ENCODE measurements around the gene ADGRL2. TPM values are rescaled to one million over a fixed set of nuclear protein-coding genes. Genes with fewer than 3 reads are reported as not detected.

ADGRL2 gene
- polyA plus RNA-seq, 3 donors: 135 to 156 (median 148) TPM

DNA sequence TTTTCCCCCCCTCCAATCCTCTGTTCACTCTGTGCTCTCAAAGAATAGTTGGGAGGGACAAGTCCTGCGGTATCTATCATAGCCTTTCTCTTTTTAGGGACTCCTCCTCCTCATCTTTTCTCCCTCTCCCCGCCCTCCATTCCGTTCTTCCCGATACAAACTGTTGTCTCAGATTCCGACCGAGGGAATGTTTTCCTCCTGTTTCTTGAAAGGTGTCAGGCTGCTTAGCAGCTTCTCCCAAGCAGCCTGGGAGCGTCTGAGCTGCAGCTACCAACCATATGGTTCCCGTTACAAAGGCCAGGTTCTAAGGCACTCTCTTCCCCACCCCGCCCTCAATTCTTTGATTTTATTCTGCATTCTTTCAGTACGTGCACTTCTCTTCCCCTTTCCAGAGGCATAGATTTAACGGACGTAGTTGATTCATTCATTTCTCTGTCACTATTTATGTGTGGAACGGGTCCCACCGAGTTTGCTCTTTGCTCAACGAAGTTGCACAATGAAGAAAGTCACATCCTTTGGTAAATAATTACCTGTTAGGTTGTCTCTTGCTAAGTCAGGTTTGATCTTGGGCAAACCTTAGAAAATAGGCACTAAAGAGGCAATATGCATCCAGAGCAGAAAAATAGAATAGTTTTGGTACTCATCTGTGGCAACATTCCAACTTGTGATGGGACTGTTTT is 2.8 kb downstream of the ADGRL2 start:
- DNase-seq: peak; percentile 45

DNA sequence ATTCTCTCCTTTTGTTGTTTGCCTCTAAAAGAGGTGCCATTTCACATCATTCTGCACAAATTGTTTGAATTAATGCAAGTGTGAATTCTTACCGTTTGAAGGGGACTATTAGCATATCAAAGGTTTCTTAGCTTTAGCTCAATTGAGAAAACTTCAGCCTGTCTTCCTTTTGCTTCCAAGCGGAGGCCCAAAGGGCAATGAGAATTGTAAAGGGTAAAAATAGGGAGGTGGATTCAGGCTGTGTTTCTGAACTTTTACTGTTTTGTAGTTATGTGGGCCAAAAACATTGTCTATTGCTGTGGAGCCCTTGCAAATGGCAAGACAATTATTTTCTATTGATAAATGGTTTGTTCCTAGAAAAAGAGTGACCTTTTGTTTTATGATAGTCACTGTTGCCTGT is 3.6 kb downstream of the ADGRL2 start:
- no peak for DNase-seq

DNA sequence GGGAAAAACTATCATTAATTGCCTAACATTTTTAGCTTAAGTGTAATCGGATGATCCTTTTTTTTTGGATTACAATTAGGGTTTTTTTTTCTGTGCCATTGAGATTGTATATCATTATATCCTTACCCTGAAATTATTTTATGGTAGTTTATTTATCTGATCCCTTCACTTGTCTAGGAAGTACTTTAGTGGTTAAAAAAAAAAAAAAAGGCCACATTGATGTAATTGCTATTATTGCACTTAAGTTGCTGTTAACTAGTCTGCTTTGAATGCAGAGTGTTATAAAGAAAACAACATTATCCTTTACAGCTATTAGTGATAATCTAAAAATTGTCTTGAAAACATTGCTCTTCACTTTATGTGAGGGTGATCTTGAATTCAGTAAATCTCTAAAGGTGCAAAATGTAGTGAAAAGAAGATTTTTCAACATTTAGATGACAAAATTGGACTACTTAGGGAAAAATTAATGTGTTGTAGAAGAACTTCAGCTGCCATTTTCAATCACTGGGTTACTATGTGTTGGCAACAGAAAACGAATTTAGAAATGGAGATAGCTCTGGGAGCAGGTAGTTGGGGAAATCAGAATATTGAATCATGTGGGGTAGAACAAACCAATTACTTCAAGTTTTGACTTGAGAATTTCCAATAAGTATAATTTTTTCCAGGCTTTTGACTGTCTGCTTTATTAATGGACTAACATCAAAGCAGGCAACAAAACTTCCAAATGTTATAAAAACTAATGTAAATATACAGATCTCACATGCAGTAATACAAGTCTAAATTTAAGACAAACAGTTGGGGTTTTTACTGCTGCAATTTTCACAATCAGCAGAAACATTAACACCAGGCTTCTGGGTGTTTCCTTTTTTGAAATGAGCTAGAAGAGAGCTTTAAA is 5.0 kb downstream of the ADGRL2 start:
- DNase-seq: no peak

DNA sequence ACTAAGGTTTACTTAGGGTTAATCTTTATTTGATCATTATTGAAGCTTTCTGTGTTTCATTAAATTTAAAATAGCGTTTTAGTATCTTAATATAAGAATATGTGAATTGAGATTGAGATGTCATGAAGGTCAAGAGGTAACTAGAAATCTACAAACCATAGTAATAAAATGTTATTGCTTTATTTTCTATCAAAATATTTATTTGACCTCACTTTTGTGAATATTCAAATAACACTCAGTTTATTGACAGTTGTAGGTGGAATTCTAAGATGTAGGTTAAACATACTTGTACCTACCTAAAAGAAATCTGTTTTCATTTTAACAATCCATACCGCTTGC is 5.7 kb downstream of the ADGRL2 start:
- DNase-seq: no peak

DNA sequence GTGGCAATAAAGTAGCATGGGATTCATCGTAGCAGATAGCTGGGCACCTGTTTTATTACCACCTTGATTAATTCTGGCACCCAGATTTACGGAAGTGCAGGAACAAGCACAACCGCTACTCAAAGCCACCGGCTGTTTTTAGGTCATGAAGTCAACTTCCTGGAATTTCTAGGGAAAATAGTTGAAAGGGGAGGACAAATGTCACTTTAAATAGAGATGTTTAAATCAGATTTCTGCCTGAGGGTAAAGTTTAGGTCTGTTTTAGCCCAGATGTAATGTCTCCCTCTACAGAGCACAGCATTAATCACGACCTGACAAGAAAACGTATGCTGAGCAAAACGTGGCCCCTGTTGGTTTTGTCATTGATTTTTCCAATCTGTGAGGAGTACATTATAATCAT is 8.0 kb downstream of the ADGRL2 start:
- DNase-seq: peak; percentile 61

DNA sequence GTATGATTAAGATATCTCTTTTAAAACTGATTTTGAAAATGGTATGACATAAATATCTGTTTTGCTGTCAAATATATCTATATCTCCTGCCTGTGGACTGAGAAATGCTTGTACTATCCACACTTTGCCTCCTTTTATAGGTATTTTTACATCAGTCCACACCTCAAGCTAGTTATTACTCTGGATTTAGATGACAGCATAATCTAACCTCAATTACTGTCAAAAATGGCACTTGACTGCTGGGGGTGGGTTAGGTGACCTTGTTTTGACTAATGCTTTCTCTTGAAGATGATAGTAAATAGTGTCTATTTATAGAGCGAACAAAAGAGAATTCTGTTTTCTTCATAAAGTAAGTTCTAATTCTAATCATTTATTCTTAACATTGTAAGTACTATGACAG is 9.1 kb downstream of the ADGRL2 start:
- DNase-seq: no peak

DNA sequence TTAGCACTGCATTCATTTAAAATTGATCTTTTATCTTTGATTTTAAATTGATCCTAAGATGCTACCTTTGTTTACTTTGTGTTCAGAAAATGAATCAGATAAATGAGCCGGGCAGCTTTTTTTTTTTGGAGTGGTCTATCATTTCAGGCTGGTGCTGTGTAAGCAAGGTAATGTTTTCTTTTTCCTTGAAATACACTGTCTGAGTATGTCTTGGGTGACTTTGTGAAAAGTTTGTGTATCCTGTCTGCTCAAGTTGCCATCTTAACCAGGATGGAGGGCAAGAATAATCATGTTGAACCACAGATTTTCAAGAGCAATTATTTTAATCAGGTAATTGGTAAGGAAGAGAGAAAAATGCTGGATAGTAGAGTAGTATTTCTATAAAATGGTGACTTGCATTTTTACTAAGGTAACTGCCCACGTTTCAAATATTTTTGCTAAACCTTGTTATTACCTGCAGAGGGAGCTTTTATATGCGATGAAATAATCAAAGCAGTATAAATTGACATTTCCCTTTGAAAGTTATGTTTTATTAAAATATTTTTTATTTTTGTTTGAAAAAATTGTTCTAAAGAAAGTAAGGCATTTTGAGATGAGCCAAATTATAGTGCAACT is 11.1 kb downstream of the ADGRL2 start:
- DNase-seq: no peak

DNA sequence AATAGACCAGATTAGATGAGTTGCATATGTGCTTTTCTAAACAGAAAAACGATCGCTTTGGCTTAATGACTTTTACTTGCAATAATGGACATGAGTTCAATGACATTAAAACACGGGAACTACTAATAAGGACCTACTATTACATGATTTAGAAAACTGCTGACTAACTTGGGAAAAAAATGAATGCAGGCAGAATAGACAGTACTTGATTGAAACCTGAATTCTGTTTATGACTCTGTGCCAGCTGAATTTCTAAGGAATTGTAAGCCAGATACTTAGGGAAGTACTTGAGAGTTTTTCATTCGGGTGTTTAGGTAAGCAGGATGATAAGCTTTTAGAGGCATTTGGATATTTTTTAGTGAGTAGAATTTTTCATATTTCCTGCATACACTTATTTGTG is 12.0 kb downstream of the ADGRL2 start:
- DNase-seq: no peak

DNA sequence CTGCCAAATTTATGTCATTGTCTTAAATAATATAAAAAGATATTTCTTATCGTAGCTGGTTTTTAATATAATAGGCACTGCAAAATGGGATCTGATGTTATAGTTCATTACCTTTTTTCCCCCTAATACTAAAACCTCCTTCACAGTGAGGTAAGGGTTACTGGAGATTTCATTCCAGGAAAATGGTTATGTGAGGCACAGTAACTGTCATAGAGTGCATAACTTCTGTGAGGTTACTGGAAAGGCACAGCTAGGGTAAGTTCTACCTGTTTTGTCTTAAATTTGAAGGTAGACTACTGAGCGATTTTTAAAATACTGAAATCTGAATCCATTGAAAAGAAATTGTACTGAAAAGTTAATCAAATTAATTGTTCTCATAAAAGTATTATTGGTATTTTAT is 13.0 kb downstream of the ADGRL2 start:
- DNase-seq: no peak

DNA sequence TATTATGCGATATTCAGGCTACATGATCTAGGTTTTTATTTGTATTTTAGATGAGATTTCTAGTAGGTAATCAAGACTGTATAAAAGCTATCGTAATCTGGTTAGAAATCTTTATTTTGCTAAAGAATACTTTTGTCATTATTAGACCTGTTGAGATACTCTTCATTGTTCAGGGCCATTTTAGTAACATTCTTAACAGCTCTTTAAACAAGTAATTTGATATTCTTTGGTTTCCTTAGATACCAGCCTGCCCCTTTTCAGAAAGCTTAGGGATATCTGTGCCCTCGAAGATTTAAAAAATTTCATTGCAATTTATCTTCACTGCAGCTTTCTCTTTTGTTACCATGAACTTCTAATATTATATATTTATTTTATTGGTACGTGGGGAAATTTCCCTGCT is 18.9 kb downstream of the ADGRL2 start:
- DNase-seq: no peak

DNA sequence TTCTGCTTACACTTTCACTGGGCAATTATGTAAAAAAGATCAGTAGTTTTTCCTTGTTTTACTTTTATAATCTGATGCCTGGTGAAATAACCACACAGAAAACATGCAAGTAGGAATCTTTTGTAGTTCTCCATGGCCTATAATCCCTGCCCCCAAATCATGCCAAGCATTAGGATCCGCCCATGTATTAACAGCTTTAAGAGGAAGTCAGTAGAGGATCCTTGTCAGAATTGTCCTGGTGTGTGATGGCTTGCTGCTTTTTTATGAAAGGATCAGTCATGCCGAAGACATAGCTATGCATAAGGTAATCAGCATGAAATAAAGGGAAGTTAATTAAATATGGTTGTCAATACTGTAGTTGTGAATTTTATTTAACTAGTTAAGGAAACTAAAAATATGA is 20.0 kb downstream of the ADGRL2 start:
- DNase-seq: no peak

DNA sequence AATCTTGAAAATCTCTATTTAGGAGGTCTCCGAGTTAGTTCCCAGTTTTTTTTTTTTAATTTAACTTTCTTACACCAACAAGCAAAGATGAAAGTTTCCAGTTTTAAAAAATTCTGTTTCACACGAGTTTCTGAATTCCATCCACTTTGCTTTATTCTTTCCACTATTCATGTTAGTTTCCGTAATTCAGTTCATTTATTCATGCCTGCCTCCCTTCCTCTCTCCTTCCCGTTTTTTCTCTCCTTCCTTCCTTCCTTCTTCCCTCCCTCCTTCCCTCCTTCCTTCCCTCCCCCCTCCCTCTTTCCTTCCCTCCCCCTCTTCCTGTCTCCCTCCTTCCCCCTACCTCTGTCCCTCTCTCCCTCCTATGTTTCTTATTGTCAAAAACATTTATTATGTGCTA is 22.3 kb downstream of the ADGRL2 start:
- DNase-seq: no peak

DNA sequence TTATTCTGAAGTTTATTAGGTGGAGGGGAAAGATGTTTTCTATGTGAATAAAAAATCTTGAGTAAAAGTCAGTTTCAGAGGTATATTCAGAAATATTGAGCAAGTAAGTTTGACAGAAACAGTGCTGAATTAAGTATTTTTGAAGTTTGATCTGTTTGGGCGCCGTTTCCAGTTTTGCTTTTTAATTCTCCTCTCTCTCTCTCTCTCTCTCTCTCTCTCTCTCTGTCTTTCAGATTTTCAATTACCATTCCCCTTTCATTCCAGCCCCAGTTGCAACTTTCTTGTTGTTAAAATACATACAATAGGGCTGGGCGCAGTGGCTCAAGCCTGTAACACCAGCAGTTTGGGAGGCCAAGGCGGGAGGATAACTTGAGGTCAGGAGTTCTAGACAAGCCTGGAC is 24.0 kb downstream of the ADGRL2 start:
- no peak for DNase-seq

DNA sequence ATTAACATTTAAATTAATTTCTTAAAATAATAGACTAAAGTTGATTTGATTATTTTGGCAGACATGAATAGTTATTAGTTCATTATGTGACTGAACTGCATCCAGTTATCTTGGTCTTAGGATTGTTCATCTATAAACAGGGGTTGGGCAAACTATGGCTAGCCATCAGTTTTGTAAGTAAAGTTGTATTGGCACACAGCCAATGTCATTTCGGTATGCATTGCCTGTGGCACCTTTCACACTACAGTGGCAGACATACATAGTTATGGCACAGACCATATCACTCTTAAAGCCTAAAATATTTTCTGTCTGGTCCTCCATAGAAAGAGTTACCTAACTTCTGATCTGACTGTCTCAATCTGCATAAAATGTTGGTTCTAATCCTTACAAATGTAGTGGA is 27.2 kb downstream of the ADGRL2 start:
- no peak for DNase-seq

DNA sequence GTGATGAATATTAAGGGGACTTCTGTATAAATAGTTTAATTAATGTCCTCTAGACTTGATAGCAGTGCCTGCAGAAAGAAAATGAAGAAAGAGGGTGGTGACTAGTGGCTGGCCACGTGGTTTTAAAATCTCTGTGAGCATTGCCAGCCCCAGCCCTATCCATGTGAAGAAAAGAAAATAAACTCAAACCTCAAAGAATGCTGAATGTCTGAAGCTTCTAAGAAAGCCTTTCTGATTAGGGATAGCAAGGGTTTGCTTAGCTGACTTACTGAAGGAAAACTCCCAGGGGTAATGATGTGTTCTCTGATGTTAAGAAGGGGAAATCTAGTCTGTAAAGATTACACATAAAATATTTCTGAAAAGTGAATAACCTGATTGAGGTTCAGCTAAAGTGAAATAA is 31.8 kb downstream of the ADGRL2 start:
- no peak for DNase-seq

DNA sequence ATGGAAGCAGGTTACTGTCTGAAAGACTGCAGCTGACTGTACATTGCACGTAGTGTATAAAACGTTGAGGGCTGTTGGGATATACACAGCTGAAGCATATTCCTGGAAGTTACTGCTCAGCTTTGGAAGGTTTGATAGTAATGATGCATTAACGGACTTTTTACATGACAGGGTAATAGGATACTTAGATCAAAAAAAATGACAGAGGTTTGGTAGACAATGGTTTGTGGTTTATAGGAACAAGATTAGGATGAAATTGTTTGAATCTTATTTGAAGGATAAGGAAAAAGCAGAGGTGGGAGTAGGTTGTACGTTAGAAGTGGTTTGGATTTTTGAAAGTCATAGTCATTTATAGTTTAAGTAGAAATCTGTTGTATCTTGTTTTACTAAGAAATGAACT is 33.0 kb downstream of the ADGRL2 start:
- DNase-seq: no peak

DNA sequence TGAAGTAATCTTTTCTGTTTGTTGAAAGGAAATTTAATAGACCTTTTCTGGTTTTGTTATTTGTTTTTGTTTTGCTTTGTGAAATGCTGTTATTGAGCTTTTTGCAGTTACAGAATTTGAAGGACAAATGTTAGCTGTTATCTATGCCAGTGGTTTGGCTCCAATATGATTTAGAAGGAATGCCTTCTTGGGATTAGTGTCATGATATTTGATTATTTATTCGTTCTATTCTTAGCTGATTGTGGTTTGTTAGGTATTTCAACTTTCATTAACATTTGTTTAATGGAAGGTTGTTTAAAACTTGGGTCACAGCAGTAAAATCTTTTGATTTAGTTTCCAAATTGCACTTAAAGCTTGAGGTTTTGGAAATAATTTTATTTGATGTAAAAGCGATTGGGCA is 33.5 kb downstream of the ADGRL2 start:
- no peak for DNase-seq

DNA sequence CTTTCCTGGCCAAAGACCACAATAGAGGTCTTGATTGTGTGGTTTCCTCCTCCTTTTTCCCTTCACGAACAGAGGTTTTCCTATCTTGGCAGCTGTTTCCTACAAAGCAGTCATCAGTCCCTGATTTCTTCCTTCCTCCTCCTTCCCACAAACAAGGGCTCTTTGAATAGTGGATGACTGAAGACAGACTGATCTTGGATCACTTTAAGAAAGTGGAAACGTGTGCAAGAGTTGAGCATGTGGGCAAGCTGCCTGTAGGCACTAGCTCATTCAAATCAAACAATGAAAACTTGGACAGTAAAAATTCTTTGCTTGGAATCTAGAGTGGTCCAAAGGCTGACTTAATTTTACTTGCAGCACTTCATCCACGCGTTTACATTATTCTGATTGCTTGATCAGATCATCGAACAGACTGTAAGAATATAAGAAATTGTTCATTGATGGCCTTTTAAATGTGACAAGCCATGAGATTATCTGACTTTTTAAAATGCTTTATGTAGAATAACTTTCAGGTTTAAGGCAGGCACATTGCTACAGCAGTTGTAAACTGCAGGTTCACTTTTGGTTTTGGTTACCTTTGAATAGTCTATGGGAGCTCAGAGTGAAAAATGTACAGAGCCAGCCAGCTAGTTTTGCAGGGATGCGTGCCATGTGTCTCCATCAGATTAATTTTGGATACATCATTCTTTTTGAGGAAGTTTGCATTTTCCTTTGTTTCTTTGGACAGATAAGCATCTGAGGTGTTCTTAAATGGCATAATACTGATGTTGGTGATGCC is 34.4 kb downstream of the ADGRL2 start:
- DNase-seq: no peak

DNA sequence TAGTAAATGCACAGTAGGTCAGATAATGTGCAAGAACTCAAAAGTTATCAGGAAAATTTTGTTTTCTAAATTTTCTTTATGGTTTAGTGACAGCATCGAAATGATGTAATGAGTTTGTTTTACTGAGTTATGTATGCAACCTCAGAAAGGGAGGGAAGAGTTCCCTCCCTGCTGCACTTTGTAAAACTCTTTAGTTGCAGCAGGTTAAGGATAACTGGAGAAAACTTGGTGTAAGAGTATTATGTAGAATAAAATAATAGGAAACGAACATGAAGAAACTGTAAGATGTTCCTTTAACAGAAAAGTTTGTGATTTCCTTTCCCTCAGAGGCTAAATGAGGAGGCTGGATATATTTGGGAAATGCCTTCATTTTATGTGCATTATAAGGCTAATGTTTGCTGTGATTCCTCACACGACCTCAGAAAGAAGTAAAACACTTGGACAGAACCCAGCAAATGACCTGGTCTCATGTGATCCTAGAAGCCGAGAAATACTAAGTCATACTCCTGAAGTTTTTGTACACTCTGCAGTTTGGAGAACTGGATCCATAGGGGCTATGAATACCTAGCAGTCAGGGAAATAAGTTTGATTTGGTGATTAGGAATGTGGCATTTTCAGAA is 35.4 kb downstream of the ADGRL2 start:
- DNase-seq: no peak

DNA sequence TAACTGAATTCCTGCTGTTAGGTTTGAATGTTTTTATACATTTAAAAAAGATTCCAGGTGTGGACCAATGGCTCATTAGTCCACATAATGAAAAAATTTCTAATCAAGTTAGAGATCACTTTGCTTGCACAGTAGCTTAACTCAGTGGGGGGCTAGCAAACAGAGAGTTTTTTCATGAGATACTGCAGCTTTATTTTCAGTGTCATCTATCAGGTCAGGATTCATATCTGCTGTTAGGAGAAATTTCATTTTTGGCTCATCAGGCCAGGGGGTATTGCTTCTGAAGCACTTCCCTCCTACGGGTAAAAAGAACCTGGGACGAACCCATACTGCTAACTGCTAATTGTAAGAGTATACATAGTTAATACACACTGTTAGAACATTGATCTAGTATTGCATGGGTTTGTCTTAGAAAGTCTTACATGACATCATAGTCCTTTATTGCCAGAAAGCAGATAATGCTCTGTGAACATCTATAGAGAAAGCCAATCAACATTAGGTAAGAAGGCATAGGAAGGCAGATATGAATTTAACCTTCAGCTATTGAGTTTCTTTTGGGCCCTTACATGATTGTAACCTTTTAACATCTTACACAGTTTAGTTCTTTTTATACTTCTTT is 38.0 kb downstream of the ADGRL2 start:
- no peak for DNase-seq

DNA sequence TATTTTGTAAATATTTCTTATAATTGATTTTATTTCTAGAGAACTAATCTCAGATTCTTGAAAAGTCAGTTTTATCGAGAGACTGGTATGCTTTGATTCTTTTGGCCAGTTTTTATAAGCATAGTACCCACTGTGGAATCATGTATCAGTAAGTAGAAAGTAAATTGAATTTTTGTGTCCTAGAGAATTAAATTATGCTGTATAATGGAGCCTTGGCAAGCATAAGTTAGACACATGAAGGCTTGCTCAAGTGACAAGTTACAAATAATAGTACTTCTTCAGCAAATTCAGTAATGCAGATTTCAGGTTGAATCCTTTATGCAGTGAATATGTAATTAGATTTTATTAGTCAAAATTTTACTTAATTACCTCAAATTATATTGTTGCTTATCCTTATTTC is 40.1 kb downstream of the ADGRL2 start:
- DNase-seq: no peak

DNA sequence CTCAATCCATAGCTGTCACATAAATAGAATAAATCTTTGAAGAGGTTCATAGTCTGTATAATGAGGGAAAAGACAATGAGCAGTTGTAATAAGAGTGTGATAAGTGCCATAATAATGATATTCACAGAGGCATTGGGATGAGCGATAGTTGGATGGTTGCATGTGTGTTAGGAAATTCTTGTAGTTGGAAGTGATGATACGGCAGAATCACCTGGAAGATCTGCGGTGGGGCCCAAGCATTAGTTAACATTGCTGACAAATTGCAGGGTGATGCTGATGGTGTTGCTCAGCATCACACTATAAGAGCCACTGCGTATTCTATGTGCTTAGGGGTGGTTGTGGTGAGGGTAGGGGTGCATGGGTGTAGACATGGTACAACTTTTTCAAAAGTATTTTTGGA is 41.1 kb downstream of the ADGRL2 start:
- DNase-seq: no peak

All from renal pelvis (tissue), 4 donors.